ENCODE data around the gene RET.

The RET gene

DNA sequence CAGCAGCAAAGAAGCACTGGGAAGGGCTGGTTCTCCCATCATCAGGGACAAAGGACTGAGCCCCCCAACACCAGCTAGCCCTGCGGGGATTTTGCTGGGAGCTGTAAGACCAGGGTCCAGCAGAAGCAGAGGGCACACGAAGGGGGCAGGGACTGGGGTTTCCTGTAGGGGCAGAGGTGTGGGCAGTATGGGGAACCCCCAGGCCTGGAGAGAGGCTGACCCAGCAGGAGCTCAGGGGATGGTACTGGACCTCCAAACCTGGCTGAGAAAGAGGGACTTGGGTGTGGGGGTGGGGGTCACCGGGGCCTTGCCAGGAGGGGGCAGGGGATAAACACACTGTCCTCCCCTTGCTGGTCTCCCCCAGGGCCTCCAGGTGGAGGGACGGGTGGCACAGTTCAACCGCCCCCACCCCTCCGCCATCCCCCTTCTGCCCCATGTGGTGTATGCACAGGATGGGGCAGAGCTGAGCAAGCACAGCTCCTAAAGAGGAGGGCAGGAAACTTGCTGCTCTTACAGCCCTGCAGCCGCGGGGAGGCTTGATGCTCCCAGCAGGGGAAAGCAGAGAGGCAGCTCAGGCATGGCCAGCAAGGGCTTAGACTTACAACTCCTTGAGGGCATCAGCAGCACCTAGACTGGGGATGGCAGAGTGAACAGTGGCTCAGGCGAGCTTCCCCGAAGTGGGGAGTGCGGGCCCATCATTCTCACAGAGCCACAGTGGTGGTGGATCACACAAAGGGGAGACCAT is 12.4 kb upstream of the RET start:
- DNase-seq, result no peak

DNA sequence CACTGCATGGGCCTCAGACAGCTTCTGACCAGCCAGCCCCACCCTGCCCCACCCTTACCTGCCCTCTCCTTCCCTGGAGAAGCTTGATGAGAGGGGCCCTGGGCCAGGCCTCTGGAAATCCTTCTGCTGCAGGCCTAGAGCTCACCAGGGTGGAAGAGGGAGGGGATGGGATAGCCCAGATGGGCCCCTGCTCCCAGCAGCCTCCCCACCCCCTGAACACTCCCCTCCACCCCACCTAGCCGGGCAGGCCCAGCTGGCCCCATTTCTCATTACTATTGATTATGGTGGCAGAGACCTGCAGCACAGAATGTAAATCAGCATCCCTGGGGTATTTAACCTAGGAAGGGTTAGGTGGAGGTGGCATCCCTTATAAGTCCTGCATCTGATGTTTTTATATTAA is 11.6 kb upstream of the RET start:
- DNase-seq, result no peak

DNA sequence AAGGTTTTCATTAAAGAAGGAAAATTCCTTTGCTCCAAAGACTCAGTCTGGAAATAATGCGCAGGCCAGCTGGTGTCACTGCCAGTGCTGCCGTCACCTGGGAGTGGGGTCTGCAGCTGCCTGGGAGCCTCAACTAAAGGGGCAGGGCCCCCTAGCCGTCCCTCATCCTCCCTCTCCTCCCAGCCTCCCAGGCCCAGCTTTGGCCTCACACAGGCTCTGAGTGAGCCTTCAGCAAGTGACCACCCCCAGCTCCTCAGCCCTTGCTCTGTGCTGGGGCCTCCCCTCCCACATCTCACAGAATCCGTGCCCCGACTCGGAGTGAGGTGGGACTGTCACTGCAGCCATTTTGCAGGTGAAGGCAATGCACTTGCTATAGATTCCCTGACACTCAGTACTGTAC is 11.1 kb upstream of the RET start:
- no peak for DNase-seq

DNA sequence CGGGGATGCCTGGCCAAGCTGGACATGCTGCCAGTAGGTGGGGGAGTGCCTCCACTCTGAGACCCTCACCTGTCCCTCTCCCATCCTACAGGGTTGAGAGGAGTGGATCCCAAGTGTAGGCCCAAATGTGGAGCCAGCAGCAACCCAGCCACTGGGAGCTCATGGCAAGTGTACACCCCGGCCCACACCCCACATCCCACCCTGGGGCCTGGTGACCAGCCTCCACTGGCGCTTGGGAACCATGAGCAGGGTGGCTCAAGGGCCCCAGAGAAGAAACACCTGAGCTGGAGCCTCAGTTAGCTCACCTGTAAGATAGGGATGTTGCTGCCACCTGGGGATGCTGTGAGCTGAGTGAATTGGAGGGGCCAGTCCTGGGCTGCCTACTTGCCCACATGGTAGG is 10.4 kb upstream of the RET start:
- DNase-seq, result no peak

DNA sequence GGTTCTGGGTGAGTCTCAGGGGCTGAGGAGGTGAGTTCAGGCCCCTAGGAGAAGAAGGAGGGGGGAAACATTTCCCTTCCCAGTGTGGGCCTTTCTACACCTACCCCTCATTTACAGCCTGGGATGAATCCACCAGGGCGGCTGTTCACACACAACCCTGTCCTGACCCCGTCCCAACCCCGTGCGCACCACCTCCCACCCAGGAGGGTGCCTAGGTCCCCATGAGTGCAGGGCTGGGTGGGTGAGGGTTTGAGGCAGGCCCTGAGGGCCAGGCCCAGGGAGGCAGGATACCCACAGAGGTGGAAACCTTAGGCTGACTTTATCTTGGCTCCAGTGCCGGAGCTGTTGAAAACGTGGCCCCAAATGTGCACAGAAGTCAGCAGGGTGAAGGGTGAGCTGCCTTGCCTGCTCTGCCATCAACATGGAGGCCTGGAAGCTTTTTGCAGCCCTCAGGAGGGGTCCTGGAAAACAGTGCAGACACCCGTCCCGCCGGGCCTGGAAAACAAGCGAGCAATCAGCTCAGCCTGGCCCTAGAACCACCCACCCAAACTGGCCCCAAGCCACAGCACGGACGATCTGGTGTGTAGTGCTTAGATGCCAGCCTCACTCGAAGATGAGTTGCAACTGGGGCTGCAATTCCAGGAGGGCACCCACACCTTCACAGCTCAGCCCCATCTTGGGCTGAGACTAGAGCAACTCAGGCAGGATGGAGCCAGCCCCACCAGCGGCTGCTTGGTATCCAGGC is 9.3 kb upstream of the RET start:
- no peak for DNase-seq

DNA sequence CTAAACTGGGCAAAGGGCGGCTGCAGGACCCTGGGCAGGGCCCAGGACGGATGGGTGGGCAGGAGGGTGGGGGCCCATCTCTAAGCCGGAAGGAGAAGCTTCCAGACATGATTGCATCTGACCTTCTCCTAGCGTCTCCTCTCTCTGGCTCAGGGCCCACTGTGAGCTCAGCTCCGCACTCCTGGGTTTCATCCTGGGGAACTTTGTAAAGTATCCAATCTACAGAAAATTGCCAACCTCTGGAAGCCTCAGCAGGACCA is 8.8 kb upstream of the RET start:
- no peak for DNase-seq

DNA sequence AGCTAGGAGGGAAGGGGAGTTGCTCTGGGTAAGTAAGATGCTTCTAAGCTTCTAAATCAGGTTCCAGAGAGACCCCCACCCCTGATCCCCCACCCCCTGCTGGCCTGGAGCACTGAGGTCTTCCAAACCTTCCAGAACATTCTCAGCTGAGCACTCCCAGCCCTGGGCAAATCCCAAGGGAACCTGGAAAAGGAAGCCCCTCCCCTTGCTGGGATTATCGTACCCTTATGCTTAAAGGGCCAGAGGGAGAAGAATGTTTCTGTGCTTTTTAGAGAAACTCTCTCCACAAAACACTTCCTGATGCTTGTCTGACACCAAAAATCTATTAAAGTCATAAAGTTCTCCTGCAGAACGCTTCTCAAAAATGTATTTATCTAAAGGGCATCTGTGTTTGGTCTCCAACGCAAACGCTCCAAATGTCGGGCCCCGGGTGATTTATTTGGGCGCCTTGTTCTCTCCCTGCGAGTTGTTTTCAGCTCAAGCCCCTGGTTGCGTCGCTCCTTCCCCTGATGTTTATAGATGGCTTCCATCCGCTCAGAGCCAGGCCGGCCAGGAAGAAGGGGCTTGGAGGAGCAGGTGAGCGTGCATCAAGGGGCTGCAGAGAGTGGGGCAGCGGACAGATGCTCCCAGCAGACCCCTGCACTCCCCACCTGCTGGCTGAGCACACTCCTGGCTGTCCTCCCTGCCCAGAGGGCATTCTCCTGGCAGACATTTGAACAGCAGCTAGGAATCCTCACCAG is 8.2 kb upstream of the RET start:
- no peak for DNase-seq

DNA sequence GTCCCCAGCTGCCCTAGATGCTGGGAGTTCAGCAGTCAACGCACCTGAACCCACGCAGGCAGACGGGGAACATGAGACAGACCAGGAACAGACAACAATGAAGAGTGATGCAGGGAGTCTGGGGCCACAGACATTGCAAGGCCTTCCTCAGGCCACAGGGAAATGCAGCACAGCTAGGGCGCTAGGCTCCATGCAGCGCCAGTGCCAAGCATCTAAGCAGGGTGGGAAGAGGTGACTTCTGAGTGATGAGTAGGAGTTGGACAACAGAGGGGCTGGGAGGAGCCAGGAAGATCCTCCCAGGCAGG is 7.7 kb upstream of the RET start:
- no peak for DNase-seq

DNA sequence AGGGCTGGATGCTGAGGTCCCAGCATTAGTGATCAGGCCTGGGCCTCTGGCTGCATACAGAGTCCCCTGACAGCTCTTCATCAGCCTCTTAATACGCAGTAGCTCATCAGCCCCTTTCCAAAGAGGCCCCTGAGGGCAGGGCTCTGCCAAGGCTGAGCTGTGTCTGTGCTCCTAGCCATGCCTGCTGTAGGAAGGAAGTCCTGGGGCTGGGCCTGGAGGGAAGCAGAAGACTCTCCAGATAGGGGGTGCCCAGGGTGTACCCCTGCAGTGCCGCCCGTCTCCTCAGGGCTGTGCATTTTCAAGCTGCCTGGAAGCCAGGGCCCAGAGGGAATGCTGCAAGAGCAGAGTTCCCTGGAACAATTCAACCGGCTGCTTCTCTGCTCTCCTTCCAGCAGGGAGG is 7.3 kb upstream of the RET start:
- no peak for DNase-seq

DNA sequence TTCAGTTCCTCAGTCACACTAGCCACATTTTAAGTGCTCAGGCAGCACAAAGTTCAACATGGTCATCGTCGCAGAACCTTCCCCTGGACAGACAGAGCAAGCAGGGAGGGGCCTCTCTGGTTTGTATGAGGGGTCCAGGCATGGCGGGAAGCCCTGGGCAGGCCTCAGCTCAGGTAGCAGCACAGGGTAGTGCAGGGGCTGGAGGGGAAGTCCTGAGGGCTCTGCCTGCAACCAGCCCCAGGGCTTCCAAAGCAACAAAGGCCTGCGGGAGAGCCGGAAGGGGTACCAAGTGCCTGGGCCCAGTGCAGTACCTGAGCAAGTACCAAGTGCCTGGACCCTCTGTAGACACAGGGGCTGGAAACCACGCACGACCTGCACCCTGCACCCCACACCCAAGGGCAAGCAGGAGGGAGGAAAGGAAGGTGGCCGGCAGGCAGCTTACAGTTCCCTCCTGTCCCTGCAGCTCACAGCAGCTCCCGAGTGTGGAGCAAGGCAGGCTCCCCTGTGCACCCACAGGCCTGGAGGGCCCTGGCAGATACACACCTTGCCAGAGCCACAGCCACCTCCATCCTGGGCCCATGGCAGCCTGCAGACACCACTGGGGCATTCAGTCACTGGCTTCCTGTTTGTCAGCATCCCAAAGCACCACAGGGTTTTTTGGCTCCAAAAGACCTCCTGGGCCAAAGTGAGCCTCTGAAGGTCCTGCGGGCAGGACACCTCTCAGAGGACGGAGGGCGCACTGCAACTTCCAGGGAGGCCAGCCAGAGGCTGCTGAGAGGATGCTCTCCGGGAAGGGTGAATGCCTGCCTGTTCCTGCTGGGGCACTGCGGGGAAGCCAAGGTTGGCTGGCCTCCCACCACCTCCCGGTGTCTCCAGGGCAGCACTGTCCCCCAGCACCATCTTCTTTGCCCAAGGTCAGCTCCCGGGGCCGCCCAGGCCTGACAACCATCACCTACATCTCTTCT is 6.5 kb upstream of the RET start:
- DNase-seq, result no peak

DNA sequence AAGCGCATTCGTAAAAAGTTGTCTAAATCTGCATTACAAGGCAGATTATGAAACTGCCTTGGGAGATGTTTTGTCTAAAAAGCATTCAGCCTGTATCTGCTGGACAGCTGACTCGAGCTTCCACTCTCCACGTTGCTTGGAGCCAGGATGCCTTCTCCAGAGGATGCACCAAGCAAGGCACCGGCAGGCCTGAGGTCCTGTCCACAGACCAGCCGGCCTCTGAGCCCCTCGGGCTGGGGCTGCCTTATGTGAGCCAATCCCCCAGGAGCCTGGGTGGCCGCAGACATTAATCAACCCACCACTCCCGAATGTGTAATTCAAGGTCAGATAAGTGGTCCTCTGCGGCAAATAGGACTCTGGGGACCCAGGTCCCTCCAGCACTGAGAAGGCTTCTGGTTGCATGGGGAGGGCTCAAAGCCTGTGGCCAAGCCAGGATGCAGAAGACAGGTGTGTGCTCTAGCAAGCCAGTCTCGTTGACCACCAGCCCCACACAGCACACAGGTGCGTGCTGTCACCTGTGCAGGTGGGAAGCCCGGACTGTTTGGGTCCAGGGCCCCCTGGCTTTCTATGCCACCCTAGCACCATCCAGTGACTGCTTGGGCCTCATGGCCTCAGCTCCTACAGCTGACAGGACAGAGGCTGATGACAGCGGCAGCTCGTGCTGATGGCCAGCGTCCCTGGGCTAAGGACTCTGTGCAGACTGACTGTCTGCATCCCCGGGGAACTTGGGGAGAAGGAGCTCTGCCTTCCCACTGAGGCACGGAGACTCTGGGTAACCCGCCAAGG is 4.8 kb upstream of the RET start:
- no peak for DNase-seq

DNA sequence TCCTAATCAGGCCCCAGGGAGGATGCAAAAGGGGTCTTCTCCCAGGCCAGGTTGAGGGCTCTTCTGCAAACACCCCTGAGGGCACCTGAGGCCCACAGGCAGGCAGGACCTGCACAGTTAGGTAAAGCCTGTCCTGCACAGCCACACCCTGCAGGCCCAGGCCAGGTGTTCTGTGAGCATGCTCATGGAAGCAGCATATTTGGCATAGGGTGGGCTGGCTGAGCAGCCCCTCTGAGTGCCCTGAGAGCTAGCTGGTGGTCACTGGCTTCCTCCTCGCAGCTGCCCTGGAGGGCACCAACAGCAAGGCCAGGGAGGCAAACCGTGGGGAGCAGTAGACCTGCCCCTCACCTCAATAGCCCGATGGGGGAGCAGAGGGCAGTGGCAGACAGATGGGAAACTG is 3.7 kb upstream of the RET start:
- no peak for DNase-seq

DNA sequence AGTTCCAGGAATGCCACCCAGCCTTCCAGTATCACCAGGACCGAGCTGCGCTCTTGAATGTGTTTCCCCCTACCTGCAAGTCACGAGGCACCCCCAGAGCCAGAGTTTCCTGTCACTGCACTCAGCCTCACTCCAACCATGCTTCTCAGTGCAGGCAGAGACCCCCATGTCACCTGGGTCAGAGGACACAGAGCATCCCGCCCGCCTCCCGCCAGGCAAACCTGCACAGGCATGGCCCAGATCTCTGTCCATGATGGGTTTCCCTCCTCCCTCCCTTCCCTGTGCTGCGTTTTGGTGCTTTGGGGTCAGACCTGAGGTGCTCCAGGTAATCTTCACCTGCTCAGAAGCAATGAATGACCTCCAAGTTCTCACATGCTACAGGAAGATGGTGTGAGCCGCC is 3.1 kb upstream of the RET start:
- DNase-seq, result no peak

DNA sequence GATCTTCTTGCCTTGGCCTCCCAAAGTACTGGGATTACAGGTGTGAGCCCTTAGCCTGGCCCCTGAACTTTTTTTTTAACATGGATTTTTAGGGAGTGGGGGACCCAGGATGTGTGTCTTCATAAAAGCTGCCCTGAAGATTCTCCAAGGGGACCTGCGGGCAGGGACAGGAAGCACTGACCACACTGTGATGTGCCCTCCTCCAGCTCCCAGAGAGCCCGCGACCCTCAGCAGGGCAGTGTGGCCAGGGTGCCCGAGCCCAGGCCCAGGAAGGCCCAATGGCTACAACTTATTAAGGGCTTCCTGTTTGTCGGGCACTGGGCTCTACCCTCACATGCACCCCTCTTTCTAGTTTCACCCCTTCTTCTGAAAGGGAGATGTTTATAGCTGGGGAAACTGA is 2.5 kb upstream of the RET start:
- DNase-seq, result no peak

DNA sequence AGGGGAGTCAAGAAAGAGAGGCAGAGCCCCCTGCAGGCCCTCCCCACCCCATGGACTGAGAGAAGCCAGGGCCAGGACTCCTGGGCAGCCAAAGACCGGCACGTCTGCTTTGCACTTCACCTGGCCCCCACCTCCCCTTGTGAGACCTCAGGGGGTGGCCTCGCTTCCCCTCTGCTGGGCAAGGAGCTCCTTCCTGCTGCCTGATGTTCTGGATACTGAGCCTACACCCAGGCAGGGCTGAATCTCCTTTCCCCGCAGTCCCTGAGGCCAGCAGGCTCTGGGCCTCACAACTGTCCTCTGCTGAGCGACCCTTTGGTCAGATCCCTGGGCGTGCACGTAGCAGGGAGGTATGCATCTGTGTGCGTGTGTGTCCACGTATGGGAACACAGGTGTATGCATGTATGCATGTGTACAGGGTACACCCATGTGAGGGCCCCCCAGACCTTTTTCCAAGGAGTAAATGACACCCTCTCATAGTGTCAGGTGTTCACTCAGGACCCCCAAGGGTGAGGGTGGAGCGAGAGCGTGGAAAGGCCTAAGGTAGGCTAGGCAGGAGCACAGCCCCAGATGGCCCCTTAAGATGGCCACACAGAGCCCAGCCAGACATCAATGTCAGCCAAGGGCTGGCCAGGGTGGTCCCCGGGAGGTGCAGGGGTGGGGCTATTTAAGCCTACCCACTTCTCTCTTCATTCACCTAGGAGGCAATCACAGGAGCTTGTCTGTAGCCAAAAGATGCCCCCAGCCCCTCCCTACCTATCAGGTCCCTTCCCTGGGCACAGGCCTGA is 1.9 kb upstream of the RET start:
- no peak for DNase-seq

DNA sequence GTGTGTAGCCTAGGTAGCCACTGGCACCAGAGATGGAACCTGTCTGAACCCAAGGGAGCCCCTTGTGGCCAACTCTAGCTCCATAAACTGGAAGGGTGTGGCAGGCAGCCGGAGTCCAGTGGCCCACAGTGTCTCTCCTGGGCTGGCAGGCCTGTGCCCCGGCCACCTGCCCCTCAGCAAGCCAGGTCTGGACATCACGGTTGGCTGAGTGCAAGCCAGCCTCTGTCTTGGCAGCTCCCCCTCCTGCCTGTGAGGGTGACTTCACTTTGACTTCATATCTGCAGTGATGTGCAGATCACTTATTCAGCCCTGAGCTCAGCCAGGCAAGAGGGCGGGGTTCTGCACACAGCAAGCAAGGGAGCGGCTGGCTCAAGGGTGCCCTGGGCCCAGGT is 1.3 kb upstream of the RET start:
- DNase-seq, result no peak

DNA sequence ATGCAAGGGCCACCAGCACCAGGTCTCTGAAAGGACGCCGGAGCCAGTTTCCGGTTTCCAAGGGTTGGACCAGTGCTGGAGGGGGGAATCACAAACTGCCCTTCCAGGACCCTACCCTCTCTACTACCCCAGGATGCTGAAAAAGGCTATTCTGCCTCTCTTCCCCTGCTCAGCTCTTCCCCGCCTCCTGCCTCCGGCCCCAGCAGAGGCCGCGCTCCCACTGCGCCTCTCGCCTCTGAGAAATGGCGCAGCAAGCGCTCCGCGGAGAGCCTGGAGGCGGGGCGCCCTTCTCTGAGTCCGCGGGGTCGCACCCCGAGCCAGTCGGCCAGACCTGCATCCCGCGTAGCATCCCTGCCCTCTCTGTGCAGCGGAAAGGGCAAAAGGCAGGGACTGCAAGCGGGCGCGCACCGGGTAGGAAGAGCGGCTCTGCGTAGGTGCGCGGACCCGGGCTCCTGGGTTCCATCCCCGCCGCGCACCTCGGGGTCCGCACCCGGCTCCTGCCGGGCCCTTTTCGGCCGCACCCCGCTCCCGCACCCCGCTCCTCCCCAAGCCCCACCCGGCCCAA is 476 bp upstream of the RET start:
- DNase-seq, result no peak

DNA sequence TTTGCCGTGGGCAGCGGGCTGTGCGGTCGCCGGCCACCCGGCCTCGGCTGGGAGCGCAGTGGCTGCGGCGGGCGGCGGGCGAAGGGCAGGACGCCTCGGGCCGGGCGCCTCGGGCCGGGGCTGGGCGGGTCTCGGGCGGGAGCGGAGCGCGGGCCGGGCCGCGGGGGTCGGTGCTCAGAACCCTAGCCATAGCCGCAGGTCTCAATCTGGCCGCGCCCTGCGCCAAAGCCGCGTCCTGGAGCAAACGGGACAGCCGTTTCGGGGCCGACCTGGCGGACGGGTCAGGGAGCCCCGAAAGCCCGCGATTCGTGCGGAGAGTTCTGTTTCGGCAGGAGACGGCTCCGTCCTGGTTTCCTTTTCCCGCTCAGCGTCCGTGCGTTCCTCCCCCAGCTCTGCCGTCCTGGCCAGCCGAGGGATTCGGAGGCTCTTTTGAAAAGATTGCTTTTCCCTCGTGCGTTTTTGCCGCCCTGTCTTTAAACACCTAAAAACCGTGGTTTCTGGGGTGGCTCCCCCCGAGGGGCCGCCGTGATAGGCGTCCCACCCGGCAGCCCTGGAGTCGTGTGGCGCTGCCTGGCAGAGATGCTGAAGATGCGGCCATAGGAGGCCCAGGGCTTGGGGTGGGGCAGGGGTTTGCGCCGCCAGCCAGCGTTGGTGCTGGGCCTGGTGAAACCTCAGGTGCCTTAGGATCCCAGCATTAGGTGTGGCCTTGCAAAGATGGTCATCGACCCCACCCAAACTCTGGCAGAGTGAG is 727 bp downstream of the RET start:
- DNase-seq, result no peak

DNA sequence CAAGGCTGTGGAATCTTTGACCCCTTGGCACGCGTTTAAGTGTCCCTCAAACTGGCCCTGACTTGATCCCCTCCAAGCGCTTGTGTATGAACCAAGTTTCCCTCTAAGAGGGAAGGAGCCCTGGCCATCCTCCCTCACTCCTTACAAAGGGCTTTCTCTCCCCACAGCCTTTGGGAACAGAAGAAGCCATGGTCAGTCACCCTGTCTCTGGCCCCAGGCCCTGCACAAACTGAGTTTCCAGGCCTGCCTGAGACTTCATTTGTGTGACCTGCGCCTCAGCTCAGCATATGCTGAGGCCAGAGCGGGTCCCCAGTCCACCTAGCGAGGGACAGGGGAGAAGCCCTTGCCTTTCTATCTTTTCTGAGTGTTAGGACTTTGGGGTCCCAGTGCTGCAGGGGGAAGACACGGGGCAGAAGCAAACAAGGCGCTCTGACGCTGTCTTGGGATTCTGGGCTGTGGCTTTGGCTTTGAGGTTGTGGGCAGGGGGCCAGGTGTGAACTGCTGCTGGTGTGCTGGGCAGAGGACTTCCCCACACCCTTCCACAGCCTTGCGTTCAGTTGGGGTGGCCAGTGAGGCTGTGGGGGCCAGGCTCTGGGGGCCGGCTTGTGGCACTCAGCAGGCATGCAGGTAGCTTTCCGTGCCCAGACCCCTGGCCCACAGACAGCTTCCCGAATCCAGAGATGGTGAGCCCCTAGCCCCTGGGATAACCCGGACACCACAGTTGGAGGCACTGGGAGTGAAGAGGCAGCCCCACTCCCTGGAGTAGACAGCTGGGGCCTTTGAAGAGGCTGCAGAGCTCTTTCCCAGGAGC is 1.5 kb downstream of the RET start:
- DNase-seq, result no peak

DNA sequence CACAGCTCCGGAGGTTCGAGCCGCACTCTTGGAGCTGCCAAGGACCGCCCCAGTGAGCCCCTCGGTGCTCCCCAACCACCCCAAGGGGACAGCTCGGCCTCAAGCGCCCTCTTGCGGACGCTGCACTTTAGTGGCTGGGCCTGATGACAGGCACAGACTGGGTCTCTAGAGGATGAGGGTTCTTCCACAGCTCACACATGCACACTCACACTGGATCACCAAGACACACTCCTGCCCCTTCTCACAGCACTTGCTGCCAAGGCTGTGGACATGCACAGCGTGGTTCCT is 2.1 kb downstream of the RET start:
- DNase-seq, result peak in 1 of 5 experiments; percentile 13

Data from T-helper 2 cell (primary cell).